Measurements from ENCODE around the gene IRF1. TPM values are rescaled to one million over a fixed set of nuclear protein-coding genes. Genes with fewer than 3 reads are reported as not detected.
"Not testable (repeated sequence)": the region's sequence is repeated elsewhere in the genome, so short reads cannot be mapped to it uniquely, and the experiment has no call there.

IRF1 gene
- total RNA-seq, 1 donor: 24.6 TPM

DNA sequence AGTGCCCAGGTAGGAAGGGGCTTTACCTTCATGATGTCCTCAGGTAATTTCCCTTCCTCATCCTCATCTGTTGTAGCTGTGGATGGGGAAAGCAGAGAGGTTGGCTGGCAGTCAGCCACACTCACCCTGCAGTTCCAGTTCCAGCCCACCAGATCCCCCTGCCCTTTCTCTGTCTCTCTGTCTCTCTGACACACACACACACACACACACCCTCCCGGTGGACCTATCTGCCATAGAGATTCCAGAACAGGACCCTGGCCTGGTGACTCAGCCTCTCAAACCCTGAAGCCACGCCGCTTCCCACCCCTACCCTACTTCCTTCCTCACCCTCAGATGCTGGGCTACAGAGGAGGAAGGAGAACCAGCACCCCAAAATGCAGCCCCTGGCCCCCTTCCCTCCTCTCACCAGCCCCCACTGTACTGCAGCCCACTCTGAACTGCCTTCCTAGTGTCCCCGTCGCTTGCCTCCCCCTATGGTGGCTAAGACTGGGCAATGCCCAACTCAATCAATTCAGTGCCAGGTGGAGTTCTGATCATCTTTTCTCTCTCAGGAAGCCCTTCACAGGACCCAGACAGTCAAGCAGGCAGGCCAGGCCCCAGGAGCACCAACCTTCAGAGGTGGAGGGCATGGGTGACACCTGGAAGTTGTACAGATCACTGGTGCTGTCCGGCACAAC is 4.8 kb downstream of the IRF1 start:
- TF ChIP-seq, protein P1, sequence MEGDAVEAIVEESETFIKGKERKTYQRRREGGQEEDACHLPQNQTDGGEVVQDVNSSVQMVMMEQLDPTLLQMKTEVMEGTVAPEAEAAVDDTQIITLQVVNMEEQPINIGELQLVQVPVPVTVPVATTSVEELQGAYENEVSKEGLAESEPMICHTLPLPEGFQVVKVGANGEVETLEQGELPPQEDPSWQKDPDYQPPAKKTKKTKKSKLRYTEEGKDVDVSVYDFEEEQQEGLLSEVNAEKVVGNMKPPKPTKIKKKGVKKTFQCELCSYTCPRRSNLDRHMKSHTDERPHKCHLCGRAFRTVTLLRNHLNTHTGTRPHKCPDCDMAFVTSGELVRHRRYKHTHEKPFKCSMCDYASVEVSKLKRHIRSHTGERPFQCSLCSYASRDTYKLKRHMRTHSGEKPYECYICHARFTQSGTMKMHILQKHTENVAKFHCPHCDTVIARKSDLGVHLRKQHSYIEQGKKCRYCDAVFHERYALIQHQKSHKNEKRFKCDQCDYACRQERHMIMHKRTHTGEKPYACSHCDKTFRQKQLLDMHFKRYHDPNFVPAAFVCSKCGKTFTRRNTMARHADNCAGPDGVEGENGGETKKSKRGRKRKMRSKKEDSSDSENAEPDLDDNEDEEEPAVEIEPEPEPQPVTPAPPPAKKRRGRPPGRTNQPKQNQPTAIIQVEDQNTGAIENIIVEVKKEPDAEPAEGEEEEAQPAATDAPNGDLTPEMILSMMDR (IDR thresholded peaks at IDR 0.05; ENCODE audit: insufficient read depth, low read length): no peak
- no peak for DNase-seq (ENCODE audit: low read depth)
- no peak overlapping the region for H3K4me3 ChIP-seq (ENCODE audit: low read depth, low read length)

GRCh38 chr5:132484876-132485640 is 5.5 kb downstream of the IRF1 start:
- H3K4me3 ChIP-seq (ENCODE audit: low read depth, low read length); DNase-seq (ENCODE audit: low read depth): not testable (repeated sequence)

DNA sequence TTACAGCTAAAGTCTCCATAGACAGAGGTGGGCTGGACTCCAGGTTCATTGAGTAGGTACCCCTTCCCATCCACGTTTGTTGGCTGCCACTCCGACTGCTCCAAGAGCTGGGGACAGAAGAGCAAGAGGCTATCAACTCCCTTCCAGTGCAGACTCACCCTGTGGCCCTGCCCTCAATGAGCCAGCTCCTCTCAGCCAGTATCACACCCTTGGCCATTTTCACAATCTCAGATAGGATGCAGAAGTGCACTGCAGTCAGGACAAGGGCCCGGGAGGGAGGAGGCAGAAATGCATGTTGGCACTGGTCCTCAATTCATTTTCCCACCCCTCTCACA is 6.2 kb downstream of the IRF1 start:
- TF ChIP-seq, protein P1 (IDR thresholded peaks at IDR 0.05; ENCODE audit: insufficient read depth, low read length): no peak
- H3K4me3 ChIP-seq (ENCODE audit: low read depth, low read length): no peak overlapping the region
- no peak for DNase-seq (ENCODE audit: low read depth)

DNA sequence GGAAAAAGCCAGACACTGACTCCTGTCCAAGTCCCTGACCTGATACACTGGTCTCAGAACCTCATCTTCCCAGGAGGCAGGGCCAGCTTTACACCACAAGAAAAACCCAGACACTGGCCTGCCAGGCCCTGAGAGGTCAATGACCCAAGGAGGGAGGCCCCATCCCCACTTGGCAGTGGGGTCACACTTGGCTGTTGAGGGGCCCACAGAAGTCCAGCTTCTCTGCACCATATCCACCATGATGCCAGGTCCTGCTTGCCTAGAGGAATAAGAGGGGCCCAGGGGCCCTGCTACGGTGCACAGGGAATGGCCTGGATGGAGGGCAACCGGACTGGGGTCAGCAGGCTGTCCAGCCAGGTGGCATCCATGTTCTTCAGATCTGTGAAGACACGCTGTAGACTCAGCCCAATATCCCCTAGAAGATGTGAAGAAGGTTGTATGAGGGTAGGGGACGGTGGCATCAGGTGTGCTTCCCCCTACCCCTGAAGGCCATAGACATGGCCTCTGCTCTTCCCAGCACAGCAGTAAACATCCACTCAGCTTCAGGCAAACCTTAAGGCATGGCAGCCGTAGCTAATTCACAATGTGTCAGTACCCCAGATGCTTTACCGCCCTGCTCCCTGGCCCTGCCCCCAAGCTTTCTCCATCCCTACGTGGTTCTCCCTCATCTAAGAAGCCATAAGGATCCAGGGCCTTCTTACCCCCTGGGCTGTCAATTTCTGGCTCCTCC is 6.7 kb downstream of the IRF1 start:
- no peak overlapping the region for H3K4me3 ChIP-seq (ENCODE audit: low read depth, low read length)
- no peak for DNase-seq (ENCODE audit: low read depth)
- TF ChIP-seq, protein P1 (IDR thresholded peaks at IDR 0.05; ENCODE audit: insufficient read depth, low read length): no peak

- TF ChIP-seq, protein P1 (IDR thresholded peaks at IDR 0.05; ENCODE audit: insufficient read depth, low read length): no peak
- no peak for DNase-seq (ENCODE audit: low read depth)
- no peak overlapping the region for H3K4me3 ChIP-seq (ENCODE audit: low read depth, low read length)
These were observed 7.5 kb downstream of the IRF1 start for GRCh38 chr5:132483101-132483500.

- TF ChIP-seq, protein P1 (IDR thresholded peaks at IDR 0.05; ENCODE audit: insufficient read depth, low read length): no peak
- no peak overlapping the region for H3K4me3 ChIP-seq (ENCODE audit: low read depth, low read length)
- DNase-seq (ENCODE audit: low read depth): no peak
These were observed 8.9 kb downstream of the IRF1 start for GRCh38 chr5:132481596-132482211.
